Right lobe of liver (tissue), 4 donors: Measurements from ENCODE around the gene USB1.

Experiments
- CTCF ChIP-seq, 4 donors: fragments of 200-600 bp in 3 of 4; fragments of 450-650 bp in 1 of 4; IDR thresholded peaks; one replicate each; pipeline versions ENCODE4 v1.5.1 to v1.8.0; 2016 to 2022; ENCODE audit warnings: antibody characterized with exemption in 4 of 4, mild to moderate bottlenecking in 2 of 4
- POLR2A ChIP-seq: fragments of 450-650 bp; IDR thresholded peaks from one replicate; pipeline ENCODE4 v1.6.1; 2017; ENCODE audit warnings: antibody characterized with exemption, mild to moderate bottlenecking
- donor health status: DM: no; HTN: no; CAD: no.
- donor health status: DM: no; HTN: no; CAD: no.
- donor health status: DM: no; HTN: yes; CAD: no.

GRCh38 chr16:58022601-58023371 is 21.6 kb downstream of the USB1 start:
- TF ChIP-seq CTCF (IDR thresholded peaks at IDR 0.05) (no peak), POLR2A (no peak)
